Body of pancreas (tissue), 4 donors: Measurements from ENCODE around the gene RADX. TPM values are rescaled to one million over a fixed set of nuclear protein-coding genes. Genes with fewer than 3 reads are reported as not detected.
A peak's percentile ranks its signal among the peaks of the same experiment; 100 is the strongest.

Experiments used
- ATAC-seq: fragments of 150-250 bp; one replicate; pipeline ENCODE4 v1.9.1; 2016
- DNase-seq, 4 donors: peaks; one replicate each; pipeline ENCODE4 v3.0.0-alpha.2; 2019
- H3K27ac ChIP-seq, 4 donors: fragments of 200-600 bp; sonication (generic); 1 replicate in 3 of 4; 2 replicates in 1 of 4; pipeline versions ENCODE4 v1.5.1 to v1.6.1; 2016 to 2019; ENCODE audit warnings: mild to moderate bottlenecking in 1 of 4, mixed read lengths in 1 of 4, moderate library complexity in 1 of 4
- H3K27me3 ChIP-seq, 2 donors: fragments of 200-600 bp; sonication (generic); one replicate each; pipeline ENCODE4 v1.6.0; 2016; ENCODE audit warnings: mild to moderate bottlenecking in 1 of 2
- H3K36me3 ChIP-seq, 2 donors: fragments of 200-600 bp; sonication (generic); replicated peaks in 1 of 2; 2 replicates each; pipeline ENCODE4 v1.5.1; 2016; ENCODE audit warnings: low read depth in 2 of 2; ENCODE audit not compliant: insufficient read depth in 1 of 2
- H3K4me1 ChIP-seq: fragments of 200-600 bp; sonication (generic); one replicate; pipeline ENCODE4 v1.6.0; 2016
- H3K4me3 ChIP-seq, 2 donors: fragments of 200-600 bp; sonication (generic); 1 replicate in 1 of 2; 2 replicates in 1 of 2; pipeline ENCODE4 v1.5.1; 2016 to 2019
- H3K9me3 ChIP-seq, 3 donors: fragments of 200-600 bp; sonication (generic); 1 replicate in 2 of 3; 2 replicates in 1 of 3; pipeline ENCODE4 v1.5.1; 2016
- CTCF ChIP-seq, 7 experiments: fragments of 450-650 bp in 4 of 7; fragments of 200-600 bp in 3 of 7; sonication (generic) in 3 of 7; IDR thresholded peaks; one replicate each; pipeline ENCODE4 v1.5.1; 2016 to 2019; ENCODE audit warnings: antibody characterized with exemption in 7 of 7
- POLR2A ChIP-seq, 3 donors: fragments of 450-650 bp; IDR thresholded peaks; one replicate each; pipeline ENCODE4 v1.6.1; 2016; ENCODE audit warnings: antibody characterized with exemption in 3 of 3, mild to moderate bottlenecking in 2 of 3
- WGBS, 2 donors: methylation state at CpG; one replicate each; pipeline ENCODE4 v1.1.5; 2017; 5-methylcytosine and 5-hydroxymethylcytosine counted together
- intact Hi-C: fragments of 100-400 bp; cut with DNase I; formaldehyde crosslinking; loops from one replicate; pipeline ENCODE4 v1.15.1; 2023
- microRNA counts, 2 donors: library from miRNA; unstranded; fragments of <30 nt; microRNA quantifications; one replicate each; lab custom pipeline; 2017
- microRNA-seq, 2 donors: library from miRNA; unstranded; fragments of <30 nt; microRNA quantifications; one replicate each; pipeline ENCODE4, GENCODE V29; 2016; ENCODE audit warnings: borderline number of aligned reads in 2 of 2, borderline replicate concordance in 2 of 2
- small RNA-seq: library from RNA; depleted of rRNA; stranded (forward); fragments of <200 nt; gene quantifications from one replicate; pipeline ENCODE3, GENCODE V24; 2016
- total RNA-seq, 2 donors: library from RNA; depleted of rRNA; stranded (reverse); fragments of >200 nt; gene quantifications; one replicate each; pipeline ENCODE4 v1.1.0, GENCODE V29; 2016

RADX gene
- total RNA-seq, 2 donors from 2014 or later, result 2.3 to 5.7 TPM

GRCh38 chrX:106725931-106726330 lies 114.2 kb downstream of the RADX start:
- Histone ChIP-seq H3K4me1 (peaks cover 4% of the 10 kb centered on the region), H3K27ac (peak overlapping the region; percentile 73 to 91 (median 88)), H3K9me3 (no peaks in the 10 kb centered on the region), H3K27me3 (no peaks in the 10 kb centered on the region), H3K4me3 (peak overlapping the region in 1 of 2 donors; percentile 52), H3K36me3 (no peaks in the 10 kb centered on the region)
- ATAC-seq (no peak), DNase-seq (no peak)
- TF ChIP-seq CTCF (IDR thresholded peaks at IDR 0.05) (peak in 3 of 7 experiments; percentile 9 to 31 (median 28)), POLR2A (IDR thresholded peaks at IDR 0.05) (no peak)
- intact Hi-C loops, result no loop called here
- WGBS, 2 donors, result 0 to 8% methylated on average over 8 of the region's 8 CpGs

- peak within 1 kb of the TSS; percentile 73 to 91 (median 88) for H3K27ac ChIP-seq
- no peaks in the 10 kb centered on the region for H3K36me3 ChIP-seq
- peaks cover 9% of the 10 kb centered on the region for H3K4me1 ChIP-seq
- peak; percentile 94 for ATAC-seq
- WGBS, 2 donors, result 0 to 2% methylated on average over 23 to 55 of the region's 79 CpGs
- H3K4me3 ChIP-seq, result peak within 1 kb of the TSS; percentile 23 to 52
- intact Hi-C loops, result no loop called here
- no peaks in the 10 kb centered on the region for H3K9me3 ChIP-seq
- H3K27me3 ChIP-seq, result no peaks in the 10 kb centered on the region
- DNase-seq, result peak; percentile 79 to 83 (median 81)
- no peak for TF ChIP-seq CTCF (IDR thresholded peaks at IDR 0.05)
- TF ChIP-seq POLR2A (IDR thresholded peaks at IDR 0.05), result peak; percentile 70 to 93 (median 91)
Measured at GRCh38 chrX:106726485-106727437, 115.0 kb downstream of the RADX start, which contains the start of gene RNF128. Gene RNF128, plus strand, starts transcription at chrX:106726701. Its CDS starts 213 bp downstream, at chrX:106726914.

- intact Hi-C loops, result no loop called here
- Histone ChIP-seq H3K27me3 (no peaks in the 10 kb centered on the region), H3K4me1 (peaks cover 11% of the 10 kb centered on the region), H3K9me3 (no peaks in the 10 kb centered on the region), H3K4me3 (no peak overlapping the region), H3K36me3 (no peaks in the 10 kb centered on the region), H3K27ac (peak overlapping the region in 3 of 4 donors; percentile 86 to 91 (median 90))
- WGBS, 2 donors, result 35 to 36% methylated on average over 2 of the region's 2 CpGs
- DNase-seq (no peak), ATAC-seq (no peak)
- TF ChIP-seq POLR2A (IDR thresholded peaks at IDR 0.05) (no peak), CTCF (IDR thresholded peaks at IDR 0.05) (no peak)
Measured at GRCh38 chrX:106728337-106728736, 116.6 kb downstream of the RADX start.

MicroRNAs encoded within 50 kb of the gene (microRNA counts, 767-probe panel; counts per million panel counts)
- microRNA hsa-miR-548an (lab: Ali Mortazavi, UCI), result 0 to 736 counts per million in 2 donors

Small RNA genes lying within 50 kb of the gene (microRNA-seq; reads per million reads assigned to microRNA genes)
- gene MIR548AN, result 0 to 0.47 reads per million in 2 donors

Small RNA genes lying within 50 kb of the gene (small RNA-seq; reads per million reads assigned to genes)
- gene AL590808.1 (not detected), gene MIR548AN (not detected)

Other genes starting within 250 kb of the RADX start
- 10 to 100 TPM; 18.9 to 20.4 TPM for gene RNF128, start 114.7 kb downstream of the RADX start, total RNA-seq
- gene TBC1D8B, start 190.7 kb downstream of the RADX start, total RNA-seq, result 10 to 100 TPM; 10.6 to 14.5 TPM